Mesenchymal stem cell (in vitro differentiated cells and primary cell): ENCODE results near the gene RADIL.

ENCODE experiments used
- DNase-seq: peaks from one replicate; pipeline ENCODE4 v3.0.0-alpha.2; 2013
- H2AFZ ChIP-seq: one replicate; pipeline ENCODE4 v1.6.1; 2013; ENCODE audit warnings: low read depth, mild to moderate bottlenecking, control low read depth, inconsistent platforms, low read length, moderate library complexity
- H2AK5ac ChIP-seq: 2 replicates; pipeline ENCODE4 v1.6.1; 2013; ENCODE audit warnings: low read length, moderate library complexity, mild to moderate bottlenecking, inconsistent platforms; ENCODE audit not compliant: severe bottlenecking
- H2BK120ac ChIP-seq: one replicate; pipeline ENCODE4 v1.6.1; 2013; ENCODE audit warnings: low read depth, mild to moderate bottlenecking, inconsistent platforms, low read length, moderate library complexity
- H2BK12ac ChIP-seq, 2 experiments: one replicate each; pipeline ENCODE4 v1.6.1; 2013; ENCODE audit warnings: inconsistent platforms in 2 of 2, low read length in 2 of 2, mild to moderate bottlenecking in 2 of 2, moderate library complexity in 2 of 2, control low read depth in 1 of 2
- H2BK15ac ChIP-seq: one replicate; pipeline ENCODE4 v1.6.1; 2013; ENCODE audit warnings: mild to moderate bottlenecking, low read depth, inconsistent platforms; ENCODE audit not compliant: poor library complexity, severe bottlenecking
- H2BK5ac ChIP-seq: 2 replicates; pipeline ENCODE4 v1.6.1; 2013; ENCODE audit warnings: low read depth, mild to moderate bottlenecking, low read length, control low read depth, inconsistent platforms; ENCODE audit not compliant: poor library complexity, severe bottlenecking
- H3K14ac ChIP-seq, 2 experiments: one replicate each; pipeline ENCODE4 v1.6.1; 2013; ENCODE audit warnings: inconsistent platforms in 2 of 2, low read length in 2 of 2, control low read depth in 1 of 2, mild to moderate bottlenecking in 1 of 2, moderate library complexity in 1 of 2
- H3K18ac ChIP-seq, 2 experiments: one replicate each; pipeline ENCODE4 v1.6.1; 2013; ENCODE audit warnings: inconsistent platforms in 2 of 2, low read length in 2 of 2, control low read depth in 1 of 2, low read depth in 1 of 2, mild to moderate bottlenecking in 1 of 2
- H3K23ac ChIP-seq, 2 experiments: one replicate each; pipeline ENCODE4 v1.6.1; 2013; ENCODE audit warnings: inconsistent platforms in 2 of 2, low read length in 2 of 2, mild to moderate bottlenecking in 2 of 2, moderate library complexity in 2 of 2, control low read depth in 1 of 2
- H3K27ac ChIP-seq: 2 replicates; pipeline ENCODE4 v1.5.1; 2013; ENCODE audit warnings: mild to moderate bottlenecking, moderate library complexity, low read length, control low read depth, inconsistent platforms; ENCODE audit not compliant: poor library complexity, severe bottlenecking
- H3K27me3 ChIP-seq, 2 experiments: 2 replicates each; pipeline versions ENCODE4 v1.6.1 to v1.7.0; 2013; ENCODE audit warnings: low read length in 2 of 2, mild to moderate bottlenecking in 2 of 2, moderate library complexity in 2 of 2, control low read depth in 1 of 2, inconsistent platforms in 1 of 2; ENCODE audit not compliant: control insufficient read depth in 1 of 2, insufficient read depth in 1 of 2
- H3K36me3 ChIP-seq, 2 experiments: 2 replicates each; pipeline versions ENCODE4 v1.6.1 to v1.7.0; 2013; ENCODE audit warnings: low read length in 2 of 2, control low read depth in 1 of 2, inconsistent platforms in 1 of 2, low read depth in 1 of 2, mild to moderate bottlenecking in 1 of 2; ENCODE audit not compliant: insufficient read depth in 2 of 2, control insufficient read depth in 1 of 2
- H3K4ac ChIP-seq, 2 experiments: one replicate each; pipeline ENCODE4 v1.6.1; 2013; ENCODE audit warnings: inconsistent platforms in 2 of 2, low read length in 2 of 2, mild to moderate bottlenecking in 2 of 2, moderate library complexity in 2 of 2, control low read depth in 1 of 2, low read depth in 1 of 2
- H3K4me1 ChIP-seq: 2 replicates; pipeline ENCODE4 v1.6.1; 2013; ENCODE audit warnings: low read depth, low read length, control low read depth; ENCODE audit not compliant: control insufficient read depth, insufficient read depth
- H3K4me2 ChIP-seq: 2 replicates; pipeline ENCODE4 v1.6.1; 2013; ENCODE audit warnings: low read length, mild to moderate bottlenecking, inconsistent platforms; ENCODE audit not compliant: poor library complexity, severe bottlenecking
- H3K4me3 ChIP-seq, 2 experiments: 2 replicates each; pipeline versions ENCODE4 v1.5.1 to v1.7.0; 2013; ENCODE audit warnings: low read length in 2 of 2, mild to moderate bottlenecking in 2 of 2, control low read depth in 1 of 2, low read depth in 1 of 2; ENCODE audit not compliant: insufficient read depth in 1 of 2
- H3K79me1 ChIP-seq: replicated peaks from 2 replicates; pipeline ENCODE4 v1.6.1; 2013; ENCODE audit warnings: mild to moderate bottlenecking, control low read depth, low read length, inconsistent platforms; ENCODE audit not compliant: poor library complexity, severe bottlenecking
- H3K9ac ChIP-seq: 2 replicates; pipeline ENCODE4 v1.7.0; 2013; ENCODE audit warnings: mild to moderate bottlenecking, low read length, moderate library complexity
- H3K9me3 ChIP-seq: 2 replicates; pipeline ENCODE4 v1.7.0; 2013; ENCODE audit warnings: mild to moderate bottlenecking, low read length; ENCODE audit not compliant: control insufficient read depth
- H4K8ac ChIP-seq: one replicate; pipeline ENCODE4 v1.6.1; 2013; ENCODE audit warnings: inconsistent platforms, mild to moderate bottlenecking, low read length, moderate library complexity
- H4K91ac ChIP-seq: one replicate; pipeline ENCODE4 v1.6.1; 2013; ENCODE audit warnings: mild to moderate bottlenecking, low read length, inconsistent platforms
- WGBS: methylation state at CpG from one replicate; pipeline ENCODE4 v1.1.7; 2013; ENCODE audit warnings: mixed read lengths; 5-methylcytosine and 5-hydroxymethylcytosine counted together

The RADIL gene

DNA sequence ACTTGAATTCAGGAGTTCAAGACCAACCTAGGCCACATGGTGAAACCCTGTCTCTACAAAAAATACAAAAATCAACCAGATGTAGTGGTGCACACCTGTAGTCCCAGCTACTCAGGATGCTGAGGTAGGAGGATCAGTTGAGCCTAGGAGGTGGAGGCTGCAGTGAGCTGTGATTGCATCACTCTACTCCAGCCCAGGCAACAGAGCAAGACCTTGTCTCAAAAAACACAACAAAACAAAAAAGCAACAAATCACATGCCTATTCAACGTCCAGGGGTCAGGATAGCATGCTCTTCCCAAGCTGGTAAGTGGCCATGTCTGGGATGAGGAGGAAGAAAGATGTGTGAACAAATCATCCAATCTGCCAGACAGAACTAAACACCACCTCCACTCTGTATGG, 6.2 kb upstream of the RADIL start:
- H3K9ac ChIP-seq = no peak overlapping the region
- WGBS = 20% methylated on average over 1 of the region's 1 CpG
- DNase-seq = no peak
- H2BK12ac ChIP-seq = no peak overlapping the region
- H2AFZ ChIP-seq = no peak overlapping the region
- no peak overlapping the region for H2BK5ac ChIP-seq
- no peaks in the 10 kb centered on the region for H3K36me3 ChIP-seq
- H3K18ac ChIP-seq = no peak overlapping the region
- no peak overlapping the region for H4K8ac ChIP-seq
- H3K79me1 ChIP-seq = no peaks in the 10 kb centered on the region
- peaks cover 12 to 14% of the 10 kb centered on the region in 2 experiments for H3K27me3 ChIP-seq
- no peak overlapping the region for H3K4me3 ChIP-seq
- H3K4ac ChIP-seq = no peak overlapping the region
- no peak overlapping the region for H3K27ac ChIP-seq
- H2BK120ac ChIP-seq = no peak overlapping the region
- H3K14ac ChIP-seq = no peak overlapping the region
- no peak overlapping the region for H2BK15ac ChIP-seq
- no peak overlapping the region for H4K91ac ChIP-seq
- H2AK5ac ChIP-seq = no peak overlapping the region
- H3K23ac ChIP-seq = no peak overlapping the region
- no peak overlapping the region for H3K4me2 ChIP-seq
- H3K9me3 ChIP-seq = peaks cover 6% of the 10 kb centered on the region
- H3K4me1 ChIP-seq = peaks cover 1% of the 10 kb centered on the region

DNA sequence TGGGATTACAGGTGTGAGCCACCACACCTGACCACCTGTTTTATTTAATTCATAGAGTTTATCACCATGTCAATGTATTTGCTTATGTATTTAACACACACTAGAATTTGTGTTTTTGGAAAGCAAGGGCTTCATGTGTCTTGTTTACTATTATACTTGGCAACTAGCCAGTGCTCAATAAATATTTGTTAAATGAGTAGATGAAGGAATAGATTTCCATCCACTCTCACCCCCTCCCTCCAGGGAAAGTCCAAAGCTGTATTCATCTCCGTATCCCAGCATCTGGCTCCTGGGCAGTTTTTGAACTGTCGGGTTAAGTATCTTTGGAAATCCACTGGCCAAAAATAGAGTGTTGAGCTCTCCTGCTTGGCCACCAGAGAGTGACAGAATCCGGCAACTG, 4.6 kb upstream of the RADIL start:
- Histone ChIP-seq H3K23ac (no peak overlapping the region), H2BK120ac (no peak overlapping the region), H3K14ac (no peak overlapping the region), H3K27ac (no peak overlapping the region), H3K4ac (no peak overlapping the region), H3K9ac (no peak overlapping the region), H2AFZ (no peak overlapping the region), H4K91ac (no peak overlapping the region), H3K4me1 (peaks cover 7% of the 10 kb centered on the region), H3K9me3 (no peaks in the 10 kb centered on the region), H2AK5ac (no peak overlapping the region), H2BK5ac (no peak overlapping the region), H3K27me3 (peaks cover 18 to 20% of the 10 kb centered on the region in 2 experiments), H3K79me1 (no peaks in the 10 kb centered on the region), H3K18ac (no peak overlapping the region), H3K4me2 (no peak overlapping the region), H3K36me3 (no peaks in the 10 kb centered on the region), H4K8ac (no peak overlapping the region), H3K4me3 (no peak overlapping the region), H2BK12ac (no peak overlapping the region), H2BK15ac (no peak overlapping the region)
- DNase-seq = no peak
- 86% methylated on average over 3 of the region's 3 CpGs for WGBS

- no peak overlapping the region for H2BK120ac ChIP-seq
- peaks cover 18 to 20% of the 10 kb centered on the region in 2 experiments for H3K27me3 ChIP-seq
- no peak overlapping the region for H2AFZ ChIP-seq
- DNase-seq = no peak
- H3K23ac ChIP-seq = no peak overlapping the region
- no peak overlapping the region for H2BK15ac ChIP-seq
- H3K4ac ChIP-seq = no peak overlapping the region
- no peak overlapping the region for H3K4me3 ChIP-seq
- H3K18ac ChIP-seq = no peak overlapping the region
- no peaks in the 10 kb centered on the region for H3K79me1 ChIP-seq
- H3K4me2 ChIP-seq = no peak overlapping the region
- H3K9ac ChIP-seq = no peak overlapping the region
- H4K8ac ChIP-seq = no peak overlapping the region
- no peak overlapping the region for H2BK12ac ChIP-seq
- no peak overlapping the region for H4K91ac ChIP-seq
- H2AK5ac ChIP-seq = no peak overlapping the region
- H3K9me3 ChIP-seq = no peaks in the 10 kb centered on the region
- no peaks in the 10 kb centered on the region for H3K36me3 ChIP-seq
- peaks cover 17% of the 10 kb centered on the region for H3K4me1 ChIP-seq
- 33% methylated on average over 1 of the region's 1 CpG for WGBS
- H3K14ac ChIP-seq = no peak overlapping the region
- H3K27ac ChIP-seq = no peak overlapping the region
- no peak overlapping the region for H2BK5ac ChIP-seq
These were observed 3.2 kb upstream of the RADIL start for GRCh38 chr7:4886671-4887070.

DNA sequence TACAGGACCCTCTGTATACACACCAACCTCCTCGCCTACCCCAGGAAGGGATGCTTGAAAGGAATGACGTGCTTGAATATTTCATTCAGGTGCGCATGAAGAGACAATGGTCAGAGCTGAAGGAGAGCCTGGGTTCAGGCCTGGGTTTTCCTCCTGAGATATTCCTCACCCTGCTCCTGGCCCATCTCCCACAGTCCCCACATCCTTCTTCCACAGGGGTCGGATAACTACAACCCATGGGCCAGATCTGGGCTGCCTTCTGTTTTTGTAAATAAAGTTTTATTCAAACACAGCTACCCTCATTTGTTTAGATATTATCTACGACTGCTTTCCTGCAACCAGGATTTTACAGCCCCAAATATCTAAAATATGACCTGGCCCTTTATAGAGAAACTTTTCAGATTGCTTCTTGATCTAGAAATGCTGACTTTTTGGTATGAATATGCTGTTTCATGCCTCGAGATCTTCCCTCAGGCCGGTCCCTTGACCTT, 1.8 kb upstream of the RADIL start:
- 87% methylated on average over 5 of the region's 7 CpGs for WGBS
- no peak overlapping the region for H3K9ac ChIP-seq
- H3K4me1 ChIP-seq = peaks cover 19% of the 10 kb centered on the region
- H3K27me3 ChIP-seq = peaks cover 18 to 20% of the 10 kb centered on the region in 2 experiments
- no peak overlapping the region for H2BK15ac ChIP-seq
- H3K4me2 ChIP-seq = no peak overlapping the region
- H3K23ac ChIP-seq = no peak overlapping the region
- H2BK12ac ChIP-seq = no peak overlapping the region
- H4K8ac ChIP-seq = no peak overlapping the region
- no peak overlapping the region for H2BK120ac ChIP-seq
- H2BK5ac ChIP-seq = no peak overlapping the region
- no peak overlapping the region for H3K18ac ChIP-seq
- no peak overlapping the region for H4K91ac ChIP-seq
- DNase-seq = no peak
- no peaks in the 10 kb centered on the region for H3K79me1 ChIP-seq
- H3K4ac ChIP-seq = no peak overlapping the region
- H3K9me3 ChIP-seq = no peaks in the 10 kb centered on the region
- no peak overlapping the region for H2AK5ac ChIP-seq
- no peaks in the 10 kb centered on the region for H3K36me3 ChIP-seq
- H3K14ac ChIP-seq = no peak overlapping the region
- H3K27ac ChIP-seq = no peak overlapping the region
- H2AFZ ChIP-seq = no peak overlapping the region
- H3K4me3 ChIP-seq = no peak overlapping the region
